ENCODE results near the gene KIF18B. TPM values are rescaled to one million over a fixed set of nuclear protein-coding genes. Genes with fewer than 3 reads are reported as not detected.
A peak's percentile ranks its signal among the peaks of the same experiment; 100 is the strongest.

KIF18B gene
- total and polyA plus RNA-seq, 2 donors (not counting 1 experiment from before 2014, with no cell fraction given): 0.44 to 0.48 TPM

- H2AFZ ChIP-seq (ENCODE audit: insufficient read depth, low read depth, low read length, poor library complexity, severe bottlenecking): peak overlapping the region; percentile 42
- peaks cover 0 to 37% (median 0%) of the 10 kb centered on the region in 3 donors for H3K9me3 ChIP-seq (ENCODE audit: control extremely low read depth in 1 of 3, control insufficient read depth in 2 of 3, insufficient read depth in 1 of 3, low read length in 2 of 3)
- H3K27ac ChIP-seq (ENCODE audit: low read length in 2 of 2): no peak overlapping the region
- H4K20me1 ChIP-seq (ENCODE audit: control insufficient read depth, insufficient read depth, low read length, poor library complexity, severe bottlenecking): peaks cover 4% of the 10 kb centered on the region
- peaks cover 0 to 64% (median 35%) of the 10 kb centered on the region in 4 experiments for H3K27me3 ChIP-seq (replicated peaks in 1 of 4; ENCODE audit: control extremely low read depth in 1 of 4, control insufficient read depth in 3 of 4, insufficient read depth in 4 of 4, low read length in 3 of 4)
- peak overlapping the region in 2 of 5 experiments; percentile 31 to 41 for H3K4me3 ChIP-seq (ENCODE audit: control extremely low read depth in 1 of 5, extremely low read depth in 1 of 5, insufficient read depth in 1 of 5, low read depth in 2 of 5, low read length in 4 of 5)
- CTCF ChIA-PET: interaction anchor here (0.7 kb wide), 1 partner anchor 54 kb away, joined by 3 read pairs; no protein-coding TSS in a partner anchor
- H3K9ac ChIP-seq (ENCODE audit: low read length): peak overlapping the region; percentile 37
- peak overlapping the region; percentile 84 for H3K4me2 ChIP-seq (replicated peaks; ENCODE audit: low read depth, low read length, poor library complexity, severe bottlenecking)
- WGBS (ENCODE audit: insufficient coverage): 5% methylated on average over 47 of the region's 47 CpGs
- Mint-ChIP-seq H3K9me3 (ENCODE audit: insufficient read depth) (no peaks in the 10 kb centered on the region), H3K4me3 (no peak overlapping the region), H3K4me1 (peaks cover 40% of the 10 kb centered on the region), H3K27ac (no peak overlapping the region), H3K27me3 (peaks cover 59% of the 10 kb centered on the region)
- H3K79me2 ChIP-seq (ENCODE audit: control insufficient read depth, insufficient read depth, low read length): no peaks in the 10 kb centered on the region
- DNase-seq: no peak
- no peak for ATAC-seq (ENCODE audit: low read depth)
- POLR2A ChIA-PET: interaction anchor here (0.6 kb wide), 3 partner anchors 520 to 1122 kb away, joined by 3 to 7 read pairs (median 6); no protein-coding TSS in a partner anchor
- H3K36me3 ChIP-seq (replicated peaks in 1 of 2; ENCODE audit: control extremely low read depth in 1 of 2, control insufficient read depth in 1 of 2, extremely low read depth in 1 of 2, insufficient read depth in 2 of 2, low read length in 1 of 2): no peaks in the 10 kb centered on the region
- no peak for TF ChIP-seq EZH2 (IDR thresholded peaks at IDR 0.05; ENCODE audit: borderline replicate concordance, insufficient read depth, low read depth, low read length, poor library complexity, severe bottlenecking)
- no peak for TF ChIP-seq CTCF (IDR thresholded peaks at IDR 0.05)
- intact Hi-C loops (cut with micrococcal nuclease): loop anchor here (1.0 kb wide), 3 partner anchors 21 to 93 kb away; partner anchors contain the start of genes EFTUD2, KIF18B and NMT1
- peaks cover 32 to 45% of the 10 kb centered on the region in 2 donors for H3K4me1 ChIP-seq (ENCODE audit: control insufficient read depth in 2 of 2, insufficient read depth in 2 of 2, low read length in 2 of 2)
These were observed 20.3 kb upstream of the KIF18B start for GRCh38 chr17:44967907-44968224.

- WGBS (ENCODE audit: insufficient coverage): 7% methylated on average over 76 of the region's 76 CpGs
- peaks cover 32 to 45% of the 10 kb centered on the region in 2 donors for H3K4me1 ChIP-seq (ENCODE audit: control insufficient read depth in 2 of 2, insufficient read depth in 2 of 2, low read length in 2 of 2)
- TF ChIP-seq CTCF (IDR thresholded peaks at IDR 0.05) (no peak), EZH2 (IDR thresholded peaks at IDR 0.05; ENCODE audit: borderline replicate concordance, insufficient read depth, low read depth, low read length, poor library complexity, severe bottlenecking) (peak; percentile 52)
- intact Hi-C loops (cut with micrococcal nuclease): no loop called here
- H3K9ac ChIP-seq (ENCODE audit: low read length): peak overlapping the region; percentile 37
- Mint-ChIP-seq H3K4me3 (peak overlapping the region; percentile 71), H3K27me3 (peaks cover 59% of the 10 kb centered on the region), H3K27ac (no peak overlapping the region), H3K9me3 (ENCODE audit: insufficient read depth) (no peaks in the 10 kb centered on the region), H3K4me1 (peaks cover 40% of the 10 kb centered on the region)
- H3K36me3 ChIP-seq (replicated peaks in 1 of 2; ENCODE audit: control extremely low read depth in 1 of 2, control insufficient read depth in 1 of 2, extremely low read depth in 1 of 2, insufficient read depth in 2 of 2, low read length in 1 of 2): no peaks in the 10 kb centered on the region
- peak overlapping the region; percentile 42 for H2AFZ ChIP-seq (ENCODE audit: insufficient read depth, low read depth, low read length, poor library complexity, severe bottlenecking)
- peaks cover 0 to 66% (median 35%) of the 10 kb centered on the region in 4 experiments for H3K27me3 ChIP-seq (replicated peaks in 1 of 4; ENCODE audit: control extremely low read depth in 1 of 4, control insufficient read depth in 3 of 4, insufficient read depth in 4 of 4, low read length in 3 of 4)
- DNase-seq: peak; percentile 47
- no peaks in the 10 kb centered on the region for H3K79me2 ChIP-seq (ENCODE audit: control insufficient read depth, insufficient read depth, low read length)
- no peak for ATAC-seq (ENCODE audit: low read depth)
- ChIA-PET POLR2A (no interaction called here), CTCF (interaction anchor here (0.9 kb wide), 1 partner anchor 168 kb away, joined by 3 read pairs; the partner anchor contains the start of gene ACBD4)
- peak overlapping the region in 3 of 5 experiments; percentile 8 to 41 (median 31) for H3K4me3 ChIP-seq (ENCODE audit: control extremely low read depth in 1 of 5, extremely low read depth in 1 of 5, insufficient read depth in 1 of 5, low read depth in 2 of 5, low read length in 4 of 5)
- peaks cover 0 to 37% (median 0%) of the 10 kb centered on the region in 3 donors for H3K9me3 ChIP-seq (ENCODE audit: control extremely low read depth in 1 of 3, control insufficient read depth in 2 of 3, insufficient read depth in 1 of 3, low read length in 2 of 3)
- H3K27ac ChIP-seq (ENCODE audit: low read length in 2 of 2): no peak overlapping the region
- peak overlapping the region; percentile 84 for H3K4me2 ChIP-seq (replicated peaks; ENCODE audit: low read depth, low read length, poor library complexity, severe bottlenecking)
- H4K20me1 ChIP-seq (ENCODE audit: control insufficient read depth, insufficient read depth, low read length, poor library complexity, severe bottlenecking): peaks cover 4% of the 10 kb centered on the region
These were observed 19.7 kb upstream of the KIF18B start for GRCh38 chr17:44967026-44967906.
